Measurements from ENCODE around the gene FRRS1L.

Gene FRRS1L

DNA sequence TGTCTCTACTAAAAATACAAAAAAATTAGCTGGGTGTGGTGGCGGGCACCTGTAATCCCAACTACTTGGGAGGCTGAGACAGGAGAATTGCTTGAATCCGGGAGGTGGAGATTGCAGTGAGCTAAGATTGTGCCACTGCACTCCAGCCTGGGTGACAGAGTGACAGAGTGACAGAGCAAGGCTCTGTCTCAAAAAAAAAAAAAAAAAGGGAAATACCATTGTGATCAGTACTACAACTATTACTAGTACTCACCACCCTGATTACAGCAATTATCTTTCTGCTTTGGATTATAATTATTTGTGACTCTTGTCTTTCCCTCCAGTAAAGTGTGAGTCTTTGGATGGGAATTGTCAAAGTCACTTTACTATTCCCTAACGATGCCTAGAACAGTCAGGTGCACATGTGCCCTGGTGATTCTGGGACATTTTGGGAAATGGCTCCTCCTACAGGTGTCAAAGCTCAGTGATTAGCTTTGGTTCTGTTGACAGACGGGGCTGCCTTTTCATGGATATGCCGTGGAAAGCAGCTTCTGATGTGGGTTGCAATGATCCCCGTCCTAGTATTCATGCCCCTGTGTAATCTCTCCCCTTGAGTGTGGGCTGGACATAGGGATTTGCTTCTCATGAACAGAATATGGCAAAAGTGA lies 31.8 kb upstream of the FRRS1L start:
- Histone ChIP-seq H3K79me2 (ENCODE audit: insufficient read depth, low read depth) (no peaks in the 10 kb centered on the region), H3K36me3 (ENCODE audit: insufficient read depth) (no peaks in the 10 kb centered on the region)

DNA sequence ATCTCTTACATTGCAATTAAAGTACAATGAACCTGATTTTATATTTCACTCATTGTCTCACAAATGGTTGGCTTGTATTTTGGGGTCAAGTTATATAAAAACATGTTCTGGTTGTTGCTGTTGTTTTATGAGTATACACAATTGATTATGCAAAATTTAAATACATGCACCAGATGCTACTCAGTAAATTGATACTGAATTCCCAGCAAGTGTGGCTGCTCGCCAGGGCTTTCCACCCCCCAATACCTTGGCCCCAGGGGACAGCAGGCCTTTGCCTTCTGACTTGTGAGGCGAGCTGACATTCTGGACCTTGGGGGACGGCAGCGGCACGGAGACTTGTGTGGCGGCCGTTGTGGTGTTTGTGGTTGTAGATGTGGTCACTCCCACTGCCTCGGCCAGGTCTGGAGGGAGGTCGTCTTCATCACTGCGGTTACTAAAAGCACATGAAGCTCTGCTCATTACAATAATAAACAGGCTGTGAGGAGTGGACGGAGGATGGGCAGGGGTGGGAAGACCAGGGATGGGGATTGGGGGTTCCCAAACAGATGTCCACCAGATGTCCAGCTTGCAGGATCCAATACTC lies 27.0 kb upstream of the FRRS1L start:
- H3K36me3 ChIP-seq (ENCODE audit: insufficient read depth), result no peaks in the 10 kb centered on the region
- no peaks in the 10 kb centered on the region for H3K27me3 ChIP-seq (ENCODE audit: insufficient read depth, low read depth)
- H3K4me1 ChIP-seq (ENCODE audit: low read depth, poor library complexity, severe bottlenecking), result no peaks in the 10 kb centered on the region
- H3K4me2 ChIP-seq, result no peak overlapping the region
- no peaks in the 10 kb centered on the region for H4K20me1 ChIP-seq (ENCODE audit: insufficient read depth)
- no peak overlapping the region for H3K9ac ChIP-seq
- no peaks in the 10 kb centered on the region for H3K79me2 ChIP-seq (ENCODE audit: insufficient read depth, low read depth)
- H3K27ac ChIP-seq, result no peak overlapping the region
- H2AFZ ChIP-seq (ENCODE audit: low read depth), result no peak overlapping the region
- TF ChIP-seq, protein P1, sequence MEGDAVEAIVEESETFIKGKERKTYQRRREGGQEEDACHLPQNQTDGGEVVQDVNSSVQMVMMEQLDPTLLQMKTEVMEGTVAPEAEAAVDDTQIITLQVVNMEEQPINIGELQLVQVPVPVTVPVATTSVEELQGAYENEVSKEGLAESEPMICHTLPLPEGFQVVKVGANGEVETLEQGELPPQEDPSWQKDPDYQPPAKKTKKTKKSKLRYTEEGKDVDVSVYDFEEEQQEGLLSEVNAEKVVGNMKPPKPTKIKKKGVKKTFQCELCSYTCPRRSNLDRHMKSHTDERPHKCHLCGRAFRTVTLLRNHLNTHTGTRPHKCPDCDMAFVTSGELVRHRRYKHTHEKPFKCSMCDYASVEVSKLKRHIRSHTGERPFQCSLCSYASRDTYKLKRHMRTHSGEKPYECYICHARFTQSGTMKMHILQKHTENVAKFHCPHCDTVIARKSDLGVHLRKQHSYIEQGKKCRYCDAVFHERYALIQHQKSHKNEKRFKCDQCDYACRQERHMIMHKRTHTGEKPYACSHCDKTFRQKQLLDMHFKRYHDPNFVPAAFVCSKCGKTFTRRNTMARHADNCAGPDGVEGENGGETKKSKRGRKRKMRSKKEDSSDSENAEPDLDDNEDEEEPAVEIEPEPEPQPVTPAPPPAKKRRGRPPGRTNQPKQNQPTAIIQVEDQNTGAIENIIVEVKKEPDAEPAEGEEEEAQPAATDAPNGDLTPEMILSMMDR (conservative IDR thresholded peaks at IDR 0.05; ENCODE audit: low read depth, low read length), result no peak
- H3K4me3 ChIP-seq (IDR thresholded peaks at IDR 0.05; ENCODE audit: insufficient read depth, low read depth, low read length), result no peak overlapping the region

More for the DNA sequence above, 31.8 kb upstream of the FRRS1L start:
- Histone ChIP-seq H3K27me3 (ENCODE audit: insufficient read depth, low read depth) (no peaks in the 10 kb centered on the region), H3K4me1 (ENCODE audit: low read depth, poor library complexity, severe bottlenecking) (no peaks in the 10 kb centered on the region), H4K20me1 (ENCODE audit: insufficient read depth) (no peaks in the 10 kb centered on the region), H3K27ac (no peak overlapping the region), H3K4me3 (IDR thresholded peaks at IDR 0.05; ENCODE audit: insufficient read depth, low read depth, low read length) (no peak overlapping the region), H3K4me2 (no peak overlapping the region), H2AFZ (ENCODE audit: low read depth) (no peak overlapping the region), H3K9ac (no peak overlapping the region)
- TF ChIP-seq, protein P1 (conservative IDR thresholded peaks at IDR 0.05; ENCODE audit: low read depth, low read length), result peak; percentile 32; the same call in 1 of the 2 replicates

DNA sequence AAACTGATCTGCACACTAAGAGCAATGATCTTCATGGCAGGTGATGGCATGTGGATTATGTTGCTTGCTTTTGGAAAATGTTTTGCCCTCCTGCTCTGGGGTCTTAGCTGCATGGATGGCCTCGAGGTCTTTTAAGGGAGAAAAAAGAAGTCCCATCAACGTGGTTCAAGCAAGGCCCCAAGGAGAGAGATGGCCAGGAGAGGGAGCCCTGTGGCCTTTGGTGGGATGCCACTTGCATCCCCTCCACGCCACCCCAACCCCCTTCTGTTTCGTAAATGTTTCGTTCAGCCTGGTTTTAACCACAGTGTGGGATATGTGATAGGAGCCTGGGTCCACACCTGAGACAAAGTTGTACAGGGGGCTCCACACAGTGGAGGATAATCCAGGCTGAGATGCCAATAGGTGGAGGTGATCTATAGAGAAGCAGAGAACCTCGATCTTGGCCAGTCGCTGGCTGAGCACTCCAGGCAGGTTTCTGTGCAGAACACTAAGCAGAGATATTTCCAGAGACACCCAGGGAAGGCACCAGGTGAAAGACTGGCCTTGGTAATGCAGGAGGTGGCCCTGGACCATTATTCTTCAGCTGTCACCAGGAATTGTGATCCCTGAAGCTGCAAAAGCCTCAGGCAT lies 25.8 kb upstream of the FRRS1L start:
- TF ChIP-seq, protein P1 (conservative IDR thresholded peaks at IDR 0.05; ENCODE audit: low read depth, low read length), result peak; percentile 31; the same call in 1 of the 2 replicates
- Histone ChIP-seq H3K27ac (no peak overlapping the region), H4K20me1 (ENCODE audit: insufficient read depth) (no peaks in the 10 kb centered on the region), H3K4me3 (IDR thresholded peaks at IDR 0.05; ENCODE audit: insufficient read depth, low read depth, low read length) (no peak overlapping the region), H3K79me2 (ENCODE audit: insufficient read depth, low read depth) (no peaks in the 10 kb centered on the region), H2AFZ (ENCODE audit: low read depth) (no peak overlapping the region), H3K4me1 (ENCODE audit: low read depth, poor library complexity, severe bottlenecking) (no peaks in the 10 kb centered on the region), H3K4me2 (no peak overlapping the region), H3K27me3 (ENCODE audit: insufficient read depth, low read depth) (no peaks in the 10 kb centered on the region), H3K36me3 (ENCODE audit: insufficient read depth) (no peaks in the 10 kb centered on the region), H3K9ac (no peak overlapping the region)

DNA sequence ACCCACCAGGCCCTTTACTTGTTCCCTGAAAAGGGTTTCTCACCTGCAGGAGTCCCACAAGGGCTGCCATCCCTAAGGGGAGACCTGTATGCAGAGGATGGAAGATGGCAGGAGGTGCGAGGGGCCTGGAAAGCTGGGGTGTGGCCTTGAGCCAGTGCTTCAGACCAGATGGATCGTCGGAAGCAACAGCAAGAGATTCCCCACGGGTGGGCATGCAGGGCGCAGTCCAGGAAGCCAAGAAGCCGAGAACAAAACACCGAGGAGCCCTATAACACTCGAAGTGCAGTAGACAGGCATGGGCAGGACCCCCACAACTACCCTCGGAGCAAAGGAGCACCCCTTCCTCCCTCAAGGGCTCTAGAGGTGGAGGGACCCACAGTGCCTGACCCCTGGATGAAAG lies 24.7 kb upstream of the FRRS1L start:
- Histone ChIP-seq H3K4me2 (no peak overlapping the region), H3K4me3 (IDR thresholded peaks at IDR 0.05; ENCODE audit: insufficient read depth, low read depth, low read length) (no peak overlapping the region), H3K36me3 (ENCODE audit: insufficient read depth) (no peaks in the 10 kb centered on the region), H2AFZ (ENCODE audit: low read depth) (no peak overlapping the region), H3K4me1 (ENCODE audit: low read depth, poor library complexity, severe bottlenecking) (no peaks in the 10 kb centered on the region), H4K20me1 (ENCODE audit: insufficient read depth) (no peaks in the 10 kb centered on the region), H3K27ac (no peak overlapping the region), H3K79me2 (ENCODE audit: insufficient read depth, low read depth) (no peaks in the 10 kb centered on the region), H3K27me3 (ENCODE audit: insufficient read depth, low read depth) (no peaks in the 10 kb centered on the region), H3K9ac (no peak overlapping the region)
- TF ChIP-seq, protein P1 (conservative IDR thresholded peaks at IDR 0.05; ENCODE audit: low read depth, low read length), result no peak

Data from KMS-11 (cell line).